ENCODE results near the gene RALGPS1. TPM values are rescaled to one million over a fixed set of nuclear protein-coding genes. Genes with fewer than 3 reads are reported as not detected.

RALGPS1 gene
- total and polyA plus RNA-seq, 2 of the 8 experiments (the other 6 are each of a cell fraction or from before 2014, with no cell fraction given): 20.0 to 23.5 TPM

DNA sequence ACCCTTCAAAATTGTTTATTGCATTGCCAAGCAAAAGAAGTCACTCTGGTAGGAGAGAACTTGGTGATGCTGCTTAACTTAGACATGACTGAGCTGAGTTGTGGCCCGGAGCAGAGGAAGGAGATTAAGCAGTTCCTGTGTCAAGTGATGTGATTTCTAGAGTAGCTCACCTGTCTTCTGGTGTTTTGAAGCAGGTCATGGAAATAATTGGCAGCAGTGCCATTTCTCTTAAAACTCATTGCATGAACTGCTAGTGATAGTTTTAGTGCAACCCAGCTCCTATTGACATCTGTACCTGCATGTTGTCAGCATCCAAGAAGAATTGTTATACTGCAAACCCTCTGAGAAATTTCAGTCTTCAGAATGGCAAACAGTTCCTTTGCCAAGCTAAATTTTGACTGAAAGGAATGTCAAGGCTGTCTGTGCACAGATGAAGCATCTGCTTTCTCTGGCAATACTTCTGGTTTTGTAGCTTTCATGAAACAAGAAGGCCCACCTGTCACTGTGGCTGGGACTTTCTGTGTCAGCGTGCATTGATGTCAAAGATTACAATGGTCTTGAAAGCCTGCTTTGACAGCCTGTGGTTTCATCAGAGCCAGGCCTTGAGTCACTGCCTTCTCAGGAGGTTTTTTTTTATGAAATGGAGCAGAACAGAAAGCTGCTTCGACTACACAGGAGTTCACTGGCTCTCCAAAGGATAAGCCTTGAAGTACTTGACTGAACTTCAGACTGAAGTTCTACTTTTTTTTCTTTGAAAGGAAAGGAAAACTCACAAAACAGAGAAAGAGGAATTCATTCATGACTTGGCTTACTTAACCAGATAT, 90.6 kb downstream of the RALGPS1 start:
- no peaks in the 10 kb centered on the region for H3K36me3 ChIP-seq (ENCODE audit: control insufficient read depth in 2 of 4, insufficient read depth in 4 of 4, low read length in 3 of 4)
- H3K14ac ChIP-seq (ENCODE audit: insufficient read length): no peak overlapping the region
- H2BK15ac ChIP-seq (ENCODE audit: low read length): no peak overlapping the region
- H3K23ac ChIP-seq (ENCODE audit: insufficient read length): no peak overlapping the region
- WGBS, 2 experiments (ENCODE audit: extremely low coverage in 1 of 2, insufficient coverage in 1 of 2, insufficient read length in 1 of 2, insufficient replicate concordance in 2 of 2, low coverage in 1 of 2, low lambda C conversion rate in 2 of 2, missing lambda C conversion rate in 1 of 2): 90% methylated on average over 3 of the region's 3 CpGs; no CpG with 5 or more reads in 1 of the 2 experiments
- no peaks in the 10 kb centered on the region for H4K20me1 ChIP-seq (replicated peaks in 1 of 2; ENCODE audit: control insufficient read depth in 1 of 2, insufficient read depth in 2 of 2, low read length in 2 of 2)
- H3K4me3 ChIP-seq (ENCODE audit: extremely low read depth in 1 of 4, insufficient read depth in 2 of 4, low read depth in 3 of 4, low read length in 4 of 4): no peak overlapping the region
- no peak overlapping the region for H2BK5ac ChIP-seq (ENCODE audit: low read depth, low read length)
- no peak overlapping the region for H3K18ac ChIP-seq (ENCODE audit: extremely low read depth, low read length)
- H4K91ac ChIP-seq (replicated peaks; ENCODE audit: insufficient read length, low read length): no peak overlapping the region
- no peak overlapping the region for H2BK20ac ChIP-seq (ENCODE audit: low read length)
- CTCF ChIA-PET (ENCODE audit: partially characterized antibody): interaction anchor here (1.1 to 1.3 kb wide), 3 partner anchors 48 to 155 kb away, joined by 3 to 4 read pairs (median 3); no protein-coding TSS in a partner anchor
- no peaks in the 10 kb centered on the region for H3K79me2 ChIP-seq (ENCODE audit: control insufficient read depth in 1 of 2, insufficient read depth in 2 of 2, low read length in 2 of 2)
- no peak for FAIRE-seq
- POLR2A ChIA-PET (ENCODE audit: partially characterized antibody): no interaction called here
- no peak overlapping the region for H3K56ac ChIP-seq (replicated peaks; ENCODE audit: insufficient read length, low read depth, low read length)
- no peak overlapping the region for H2AFZ ChIP-seq (ENCODE audit: low read length)
- DNase-seq (ENCODE audit: low read depth in 1 of 2, low spot score in 2 of 2): no peak
- H3K79me1 ChIP-seq (ENCODE audit: low read depth, low read length): no peaks in the 10 kb centered on the region
- no peaks in the 10 kb centered on the region for H3K4me1 ChIP-seq (replicated peaks in 1 of 4; ENCODE audit: control insufficient read depth in 3 of 4, insufficient read depth in 4 of 4, low read length in 3 of 4)
- H3K27me3 ChIP-seq (replicated peaks in 1 of 4; ENCODE audit: control insufficient read depth in 3 of 4, extremely low read depth in 1 of 4, insufficient read depth in 3 of 4, low read length in 3 of 4): no peaks in the 10 kb centered on the region
- H3K27ac ChIP-seq (ENCODE audit: low read depth, low read length): no peak overlapping the region
- no peak overlapping the region for H3K9ac ChIP-seq (replicated peaks in 1 of 4; ENCODE audit: extremely low read depth in 1 of 4, low read depth in 3 of 4, low read length in 3 of 4)
- TF ChIP-seq SIN3A (conservative IDR thresholded peaks at IDR 0.05 in 1 of 2, IDR thresholded peaks at IDR 0.05 in 1 of 2; ENCODE audit: low read depth in 1 of 2, low read length in 2 of 2) (no peak), TCF12 (IDR thresholded peaks at IDR 0.05; ENCODE audit: low read depth, low read length) (no peak), POU5F1 (IDR thresholded peaks at IDR 0.05; ENCODE audit: low read depth, low read length) (no peak), RXRA (IDR thresholded peaks at IDR 0.05; ENCODE audit: insufficient read depth, low read depth, low read length) (no peak), CREB1 (IDR thresholded peaks at IDR 0.05) (no peak), NRF1 (IDR thresholded peaks at IDR 0.05; ENCODE audit: low read depth, low read length) (no peak), POLR2AphosphoS5 (IDR thresholded peaks at IDR 0.05; ENCODE audit: low read depth, low read length) (no peak)
- no peak overlapping the region for H2BK12ac ChIP-seq (ENCODE audit: low read depth, low read length)
- H3K4ac ChIP-seq (replicated peaks; ENCODE audit: insufficient read length, low read depth, low read length): no peak overlapping the region
- no peak overlapping the region for H4K8ac ChIP-seq (ENCODE audit: extremely low read depth, insufficient read depth, low read length)
- no peak overlapping the region for H2BK120ac ChIP-seq (replicated peaks; ENCODE audit: low read depth, low read length)
- no peak overlapping the region for H3K4me2 ChIP-seq (ENCODE audit: insufficient read depth in 1 of 2, low read depth in 2 of 2, low read length in 2 of 2)
- no peaks in the 10 kb centered on the region for H3K9me3 ChIP-seq (ENCODE audit: insufficient read depth in 2 of 2, low read depth in 1 of 2, low read length in 1 of 2)
- no peak overlapping the region for H2AK5ac ChIP-seq (ENCODE audit: low read depth, low read length)
- H4K5ac ChIP-seq (ENCODE audit: insufficient read length, low read depth, low read length): no peak overlapping the region
- no peaks in the 10 kb centered on the region for H3K23me2 ChIP-seq (ENCODE audit: low read depth, low read length)

Measured in H1 (cell line).